DMS153 treated with DMSO at 0.1 percent for 48 hours (cell line): ENCODE data around the gene OPA1.
A peak's percentile ranks its signal among the peaks of the same experiment; 100 is the strongest.

Experiments
- DNase-seq: peaks from one replicate; lab custom pipeline; 2025; ENCODE audit not compliant: unreplicated experiment; lab: John Stamatoyannopoulos, UW

The OPA1 gene

DNA sequence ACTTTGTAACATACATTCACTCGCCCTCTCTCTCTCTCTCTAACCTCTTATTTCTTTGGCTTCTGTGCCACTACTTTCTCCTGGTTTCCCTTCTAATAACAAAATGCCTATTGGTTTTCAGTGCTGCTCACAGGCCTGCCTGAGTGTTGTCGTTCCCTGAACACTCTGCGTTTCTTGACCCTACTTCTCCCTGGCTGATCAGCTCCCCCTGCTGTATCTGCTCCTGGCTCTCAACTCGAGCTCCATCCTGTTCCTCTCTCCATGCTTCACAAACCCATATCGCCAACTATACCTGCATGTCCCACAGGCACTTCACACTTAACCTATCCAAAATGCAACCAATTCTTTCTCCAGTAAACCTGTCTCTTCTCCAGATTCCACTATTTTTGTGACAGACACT lies 111.4 kb downstream of the OPA1 start:
- DNase-seq = no peak

DNA sequence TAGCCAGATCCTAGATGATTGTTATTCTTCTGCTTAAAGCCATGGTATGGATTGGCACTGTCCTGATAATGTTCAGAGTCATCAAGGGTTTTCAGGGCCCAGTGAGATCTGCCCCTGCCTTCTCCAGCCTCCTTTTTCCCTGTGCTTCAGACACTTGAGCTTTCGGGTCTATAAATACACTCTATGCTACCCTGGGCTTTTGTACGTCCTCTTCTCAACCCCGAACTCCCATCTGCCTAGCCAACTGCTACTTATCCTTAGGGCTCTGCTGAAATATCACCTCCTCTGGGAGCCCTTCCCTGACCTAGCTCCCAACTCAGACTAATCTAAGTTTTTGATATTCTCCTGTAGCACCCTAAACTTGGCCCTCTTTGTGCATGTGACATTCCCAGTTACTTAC lies 115.3 kb downstream of the OPA1 start:
- DNase-seq = no peak

DNA sequence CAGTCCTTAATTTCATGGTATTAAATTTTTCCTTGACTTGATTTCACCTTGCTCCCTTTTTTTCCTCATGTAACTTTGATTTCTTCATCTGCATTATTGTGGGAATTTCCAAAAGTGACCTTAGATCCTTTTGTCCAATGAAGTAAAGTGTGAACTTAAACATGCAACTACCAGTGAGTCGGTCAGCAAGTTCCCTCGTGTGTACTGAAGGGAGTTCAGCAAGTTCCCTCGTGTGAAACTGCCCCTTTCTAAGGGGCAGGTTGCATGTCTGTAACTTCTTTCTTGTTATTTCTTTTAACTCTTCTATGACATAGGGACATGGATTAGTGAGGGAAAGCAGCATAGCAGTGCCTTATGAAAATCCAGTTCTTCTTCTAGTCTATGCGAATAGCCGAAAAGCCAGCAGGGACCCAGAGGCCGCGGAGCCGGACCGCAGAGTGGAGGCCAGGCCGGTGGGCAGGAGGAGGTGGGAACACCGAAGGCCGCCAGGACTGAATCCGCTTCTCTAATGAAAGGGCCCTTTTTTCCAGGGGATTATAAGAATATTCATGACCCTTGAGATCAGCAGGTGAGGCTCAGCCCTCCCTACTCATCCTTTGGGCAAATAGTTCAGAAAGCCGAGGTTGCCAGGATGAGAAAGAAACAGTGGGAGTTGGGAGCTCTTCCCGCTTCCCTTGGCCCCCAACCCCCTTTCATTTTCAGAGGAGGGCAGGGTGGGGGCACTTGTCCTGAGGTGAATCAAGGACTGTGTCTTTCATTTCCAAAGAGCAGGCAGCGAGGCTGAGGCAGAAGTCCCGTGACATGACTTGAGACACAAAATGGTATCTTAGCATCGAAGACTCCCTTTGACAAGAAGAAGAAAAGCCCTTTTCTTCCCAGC lies 117.5 kb downstream of the OPA1 start:
- DNase-seq = no peak

DNA sequence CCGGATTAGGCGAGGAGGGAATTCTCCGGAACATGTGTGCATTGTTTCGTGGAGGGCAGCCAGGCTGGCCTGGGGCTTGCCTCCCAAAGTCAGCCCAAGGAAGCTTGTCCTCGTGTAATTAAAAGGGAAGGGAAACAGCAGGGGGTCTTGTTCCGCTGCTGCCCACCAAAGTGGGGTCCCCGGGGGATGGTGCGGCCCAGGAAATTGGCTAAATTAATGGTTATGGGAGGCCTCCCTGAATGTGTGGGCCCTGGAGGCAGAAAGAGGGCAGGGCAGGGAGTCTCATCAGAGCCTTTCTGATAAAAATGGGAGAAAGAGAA lies 118.1 kb downstream of the OPA1 start:
- no peak for DNase-seq

DNA sequence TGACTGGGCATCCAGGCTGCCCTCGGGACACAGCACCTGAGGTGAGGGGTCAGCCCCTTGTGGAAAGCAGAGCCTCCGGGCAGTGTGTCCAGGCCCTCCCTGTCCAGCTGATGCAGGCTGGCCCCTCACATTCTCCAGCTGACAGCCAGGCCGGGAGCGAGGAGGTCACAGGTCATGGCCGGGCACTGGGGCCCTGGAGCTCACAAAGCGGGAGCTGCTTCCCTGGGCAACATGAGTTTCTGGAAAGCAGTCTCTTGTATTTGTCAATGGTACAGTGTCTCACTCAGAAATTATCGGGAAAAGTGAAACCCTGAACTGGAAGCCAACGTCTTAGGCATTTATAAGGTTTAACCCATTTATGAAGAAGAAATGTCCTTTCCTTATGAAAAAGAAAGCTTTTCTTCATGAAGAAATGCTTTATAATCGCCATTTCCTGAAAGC lies 118.5 kb downstream of the OPA1 start:
- no peak for DNase-seq

DNA sequence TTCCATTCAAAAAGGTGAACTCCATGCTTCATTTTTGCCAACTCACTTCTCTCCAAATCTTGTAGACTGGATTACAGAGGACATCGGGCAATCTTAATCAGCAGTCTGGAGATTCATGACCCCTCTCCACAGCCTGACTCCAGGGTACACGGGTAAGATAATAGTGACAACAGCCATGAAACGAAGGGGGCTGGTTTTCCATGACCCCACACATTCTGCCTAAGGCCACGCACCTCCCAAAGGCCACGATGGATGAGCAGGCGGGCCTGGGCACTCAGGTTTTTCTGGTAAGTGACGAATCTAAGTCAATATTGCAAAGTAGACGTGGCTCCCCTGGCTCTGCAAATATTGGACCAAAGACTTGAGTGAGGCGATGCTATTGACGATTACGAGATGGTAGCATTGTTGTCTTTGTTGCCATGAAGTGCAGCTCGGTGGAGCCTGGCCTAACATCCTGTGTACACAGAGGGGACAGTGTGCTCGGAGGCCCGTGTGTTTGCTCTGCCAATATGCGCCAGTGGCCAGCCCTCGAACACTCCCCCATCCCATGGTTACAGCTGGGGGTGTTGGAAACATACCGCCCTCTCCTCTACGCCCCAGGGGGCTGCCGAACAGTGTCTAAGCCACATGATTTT lies 119.1 kb downstream of the OPA1 start:
- DNase-seq = peak; percentile 97

DNA sequence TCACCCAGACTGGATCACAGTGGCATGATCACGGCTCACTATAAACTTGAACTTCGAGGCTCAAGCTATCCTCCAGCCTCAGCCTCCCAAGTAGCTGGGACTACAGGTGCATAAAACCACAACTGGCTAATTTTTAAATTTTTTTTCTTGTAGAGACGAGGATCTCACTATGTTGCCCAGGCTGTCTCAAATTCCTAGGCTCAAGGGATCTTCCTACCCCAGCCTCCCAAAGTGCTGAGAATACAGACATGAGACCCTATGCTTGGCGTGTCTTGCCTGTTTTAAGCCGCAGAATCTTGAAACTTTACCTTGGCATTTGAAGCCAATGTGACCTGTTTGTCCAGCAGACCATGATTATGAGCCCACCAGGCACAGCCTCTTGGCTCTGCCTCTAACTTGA lies 119.9 kb downstream of the OPA1 start:
- no peak for DNase-seq

DNA sequence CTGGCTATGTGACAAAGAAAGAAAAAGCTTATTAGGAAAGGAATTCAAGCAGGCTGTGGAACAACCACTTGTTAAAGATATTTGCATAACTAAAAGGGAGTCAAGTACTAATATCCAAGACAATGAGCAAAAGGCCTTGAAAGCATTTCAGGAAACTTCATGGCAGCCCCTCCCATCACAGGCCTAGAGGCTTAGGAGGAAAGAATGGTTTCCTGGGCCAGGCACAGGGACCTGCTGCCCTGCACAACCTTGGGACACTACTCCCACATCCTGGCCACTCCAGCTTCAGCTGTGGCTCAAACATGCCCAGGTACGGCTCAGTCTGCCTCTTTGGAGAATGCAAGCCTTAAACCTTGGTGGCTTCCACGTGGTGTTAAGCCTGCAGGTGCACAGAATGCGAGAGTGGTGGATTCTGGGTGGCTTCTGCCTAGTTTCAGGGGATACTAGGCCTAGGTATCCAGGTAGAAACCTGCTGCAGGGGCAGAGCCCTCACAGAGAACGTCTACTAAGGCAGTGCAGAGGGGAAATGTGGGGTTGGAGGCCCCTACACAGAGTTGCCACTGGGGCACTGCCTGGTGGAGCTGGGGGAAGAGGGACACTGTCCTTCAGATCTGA lies 121.6 kb downstream of the OPA1 start:
- DNase-seq = no peak

DNA sequence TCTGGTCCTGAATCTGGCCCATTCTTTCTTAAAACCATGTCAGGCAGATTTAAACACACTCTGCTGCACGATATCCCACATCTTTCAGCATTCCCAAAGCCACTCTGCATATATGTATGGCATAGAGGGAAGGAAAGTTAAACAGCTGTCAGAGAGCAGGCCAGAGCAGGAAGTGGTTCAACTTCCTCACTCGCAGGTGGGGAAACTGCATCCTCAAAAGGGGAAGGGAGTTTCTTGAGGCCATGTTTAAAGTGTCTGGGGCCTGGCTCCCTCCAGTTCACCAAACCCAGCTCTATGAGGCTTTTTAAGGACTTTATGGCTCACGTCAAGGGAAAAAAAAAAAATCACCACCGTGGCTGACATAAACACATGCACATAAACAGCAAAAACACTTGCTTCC lies 123.1 kb downstream of the OPA1 start:
- no peak for DNase-seq

DNA sequence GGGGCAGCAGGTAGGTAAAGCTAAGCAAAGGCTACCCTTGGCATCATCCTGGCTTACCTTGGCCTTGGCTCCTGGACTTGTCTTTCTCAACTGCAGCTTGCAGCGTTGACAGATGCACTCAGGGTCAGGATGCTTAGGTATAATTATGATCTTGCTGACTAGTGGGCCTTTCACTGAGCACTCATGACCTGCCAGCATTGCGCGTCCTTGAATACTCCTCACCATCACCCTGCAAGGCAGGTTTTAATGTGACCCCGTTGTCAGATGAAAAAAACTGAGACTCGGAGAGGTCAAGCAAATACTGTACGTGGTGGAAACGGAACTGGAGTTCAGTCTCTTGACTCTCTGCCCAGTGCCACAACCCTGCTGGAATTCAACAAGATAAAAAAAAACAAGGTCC lies 126.7 kb downstream of the OPA1 start:
- DNase-seq = no peak

DNA sequence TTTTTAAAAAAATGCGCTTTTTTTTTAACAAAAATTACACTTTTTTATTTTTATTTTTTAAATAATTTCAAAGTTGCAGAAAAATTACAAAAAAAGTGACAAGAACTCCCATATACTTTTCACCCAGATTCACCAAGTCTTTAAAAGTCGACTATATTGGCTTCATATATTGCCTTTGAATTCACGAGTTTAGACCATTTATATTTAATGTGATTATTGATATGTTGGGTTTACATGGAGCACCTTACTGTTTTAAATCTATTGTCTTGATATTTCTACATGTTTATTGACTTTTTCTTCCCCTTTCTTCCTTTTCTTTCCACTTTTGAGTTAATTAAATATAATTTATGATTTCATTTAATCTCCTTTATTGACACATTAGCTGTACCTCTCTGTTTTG lies 127.2 kb downstream of the OPA1 start:
- DNase-seq = no peak

DNA sequence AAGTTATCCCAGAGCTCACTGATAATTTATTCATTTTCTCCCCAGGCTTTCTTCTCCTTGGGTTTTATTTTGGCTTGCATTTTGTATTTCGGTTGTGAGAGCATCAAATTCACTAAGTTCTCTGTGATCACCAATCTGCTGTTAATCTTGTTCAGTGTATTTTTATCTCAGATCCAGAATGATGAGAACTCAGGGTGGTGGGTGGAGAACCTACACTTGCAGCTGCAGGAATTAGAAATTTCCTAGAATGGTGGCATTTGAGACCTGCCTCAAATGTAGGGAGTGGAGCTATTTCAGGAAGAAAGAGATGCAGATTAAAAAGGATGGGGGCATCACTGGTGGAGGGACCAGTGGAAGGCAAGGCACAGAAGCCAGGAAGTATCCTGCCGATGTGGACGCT lies 129.6 kb downstream of the OPA1 start:
- DNase-seq = no peak

DNA sequence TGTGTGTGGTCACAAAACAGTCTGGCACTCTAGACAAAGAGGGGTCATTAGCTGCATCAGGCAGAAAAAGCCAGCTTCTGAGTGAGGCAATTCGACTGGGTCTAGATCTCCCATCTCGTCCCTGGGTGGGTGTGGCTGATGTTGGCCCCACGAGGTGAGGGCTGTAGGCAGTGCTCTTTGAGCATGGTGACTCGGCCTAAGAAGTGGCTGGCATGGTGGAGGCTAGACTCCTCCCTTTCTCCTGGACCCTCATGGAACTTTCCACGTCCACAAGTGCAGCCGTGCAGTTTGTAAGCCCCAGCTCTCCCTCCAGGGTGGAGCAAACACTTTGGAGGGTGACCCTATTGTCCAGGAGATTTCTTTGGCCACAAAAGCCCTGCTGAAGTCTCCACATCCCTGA lies 134.1 kb downstream of the OPA1 start:
- DNase-seq = no peak

DNA sequence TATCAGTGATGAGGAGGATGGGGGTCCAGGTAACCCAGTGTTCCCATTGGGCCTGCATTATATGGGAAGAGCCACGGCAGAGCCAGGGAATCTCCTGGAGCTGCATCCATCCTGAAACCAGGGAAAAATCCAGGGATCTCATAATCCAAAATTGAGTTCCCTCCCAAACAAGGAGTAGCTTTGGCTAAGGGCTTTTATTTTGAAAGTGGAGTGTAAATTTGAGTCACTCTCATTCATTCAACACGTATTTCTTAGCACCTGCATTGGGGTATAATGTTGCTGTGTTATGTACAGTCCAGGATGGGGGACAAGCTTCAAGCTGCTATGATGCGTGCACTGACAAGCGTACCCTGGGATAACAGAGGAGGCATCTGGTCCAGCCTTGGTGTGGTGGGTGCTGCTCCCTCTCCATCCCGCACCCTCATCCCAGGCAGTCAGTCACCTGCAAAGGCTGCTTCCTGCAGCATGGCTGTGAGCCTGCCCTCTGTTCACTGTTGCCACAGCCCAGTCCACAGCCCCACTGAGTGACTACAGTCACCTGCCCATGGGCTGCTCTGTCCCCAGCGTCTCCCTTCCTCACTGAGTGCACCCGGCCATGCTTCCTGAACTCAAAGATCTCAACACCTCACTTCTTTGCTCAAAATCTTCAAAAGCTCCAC lies 135.6 kb downstream of the OPA1 start:
- no peak for DNase-seq

DNA sequence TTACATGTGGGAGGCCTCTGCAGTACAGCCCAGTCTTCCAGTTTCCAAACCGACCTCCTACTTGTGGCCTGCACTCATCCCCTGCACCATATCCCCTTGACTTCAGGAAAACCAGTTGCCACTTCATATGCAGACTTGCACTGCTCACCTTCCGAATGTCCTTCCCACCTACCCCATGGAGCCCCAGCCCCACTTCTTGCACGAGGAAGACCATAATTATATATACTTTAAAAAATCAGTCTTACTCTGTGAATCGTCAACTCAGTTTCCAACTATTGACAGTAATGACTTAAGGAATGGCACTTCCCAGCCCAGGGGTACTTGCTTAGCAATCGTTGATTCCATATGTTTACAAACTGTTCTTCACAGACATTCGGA lies 136.1 kb downstream of the OPA1 start:
- DNase-seq = no peak

DNA sequence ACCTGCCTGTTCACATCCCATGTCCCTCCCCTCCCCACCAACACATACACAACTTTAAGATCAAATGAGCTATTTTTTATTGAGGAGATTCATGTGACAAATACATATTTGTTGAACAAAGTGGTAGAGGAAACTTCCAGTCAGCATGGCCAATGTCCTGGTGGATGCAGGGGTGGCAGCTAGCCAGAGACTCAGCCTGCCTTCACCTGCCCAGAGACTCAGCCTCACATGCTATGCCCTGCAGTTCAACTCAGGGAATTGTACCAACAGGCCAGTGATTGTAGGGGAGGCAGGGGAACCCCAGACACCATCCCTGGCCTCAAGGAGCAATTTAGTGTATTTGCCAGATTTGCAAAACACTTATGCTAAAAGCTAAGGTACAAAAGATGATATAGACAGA lies 136.6 kb downstream of the OPA1 start:
- DNase-seq = no peak

DNA sequence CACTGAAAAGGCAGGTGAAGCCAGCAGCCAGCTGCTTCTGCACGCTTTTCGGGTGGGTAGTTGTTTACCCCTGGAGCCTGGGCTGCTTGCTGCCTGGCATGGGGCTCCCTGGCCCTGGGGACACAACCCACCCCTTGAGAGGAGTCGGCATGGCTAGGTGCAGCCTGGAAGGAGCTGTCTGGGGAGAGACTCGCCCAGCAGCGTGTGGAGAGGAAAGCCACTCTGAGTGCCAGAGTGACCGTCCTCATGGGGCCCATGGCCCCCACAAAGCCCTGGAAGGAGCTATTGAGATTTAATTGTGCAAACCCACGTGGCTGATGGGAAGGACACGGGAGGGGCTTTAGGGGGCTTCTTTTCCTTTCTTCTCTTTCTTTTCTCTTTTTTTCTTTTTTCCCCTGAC lies 137.5 kb downstream of the OPA1 start:
- DNase-seq = no peak

DNA sequence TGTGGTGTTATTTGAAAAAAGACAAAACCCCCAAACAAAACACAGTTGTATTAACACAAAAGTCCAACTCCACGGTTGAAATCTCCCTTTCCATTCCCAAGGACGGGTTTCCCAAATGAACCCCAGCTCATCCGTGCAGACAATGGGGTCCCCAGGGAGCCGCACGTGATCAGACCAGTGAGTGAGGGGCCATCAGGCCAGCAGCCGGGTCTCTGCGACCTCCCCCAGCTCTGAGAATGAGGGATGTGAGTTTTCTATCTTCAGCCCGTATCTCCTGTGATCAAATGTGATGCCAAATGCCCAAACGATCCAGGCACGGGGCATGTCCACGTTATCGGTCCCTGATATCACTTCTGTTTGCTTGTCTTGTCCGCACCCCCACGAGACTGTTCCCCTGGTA lies 138.0 kb downstream of the OPA1 start:
- no peak for DNase-seq

DNA sequence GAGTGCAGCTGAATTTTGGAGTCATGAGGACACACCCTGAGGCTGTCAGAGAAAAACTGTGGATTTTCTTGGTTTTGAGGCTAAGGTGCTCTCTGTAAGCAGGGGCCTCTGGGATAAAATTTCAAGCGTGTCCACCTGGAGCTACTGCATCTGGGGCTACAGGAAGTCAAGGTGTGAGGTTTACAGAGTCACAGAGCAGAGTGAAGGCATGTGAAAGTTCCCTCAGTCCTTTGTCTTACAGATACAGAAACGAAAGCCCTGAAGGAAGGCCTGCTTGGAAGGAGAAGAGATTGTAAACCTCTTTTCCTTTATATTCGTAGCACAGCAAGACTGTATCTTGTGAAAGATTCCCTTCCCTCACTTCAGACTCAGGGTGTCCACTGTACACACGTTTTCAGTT lies 138.6 kb downstream of the OPA1 start:
- no peak for DNase-seq

DNA sequence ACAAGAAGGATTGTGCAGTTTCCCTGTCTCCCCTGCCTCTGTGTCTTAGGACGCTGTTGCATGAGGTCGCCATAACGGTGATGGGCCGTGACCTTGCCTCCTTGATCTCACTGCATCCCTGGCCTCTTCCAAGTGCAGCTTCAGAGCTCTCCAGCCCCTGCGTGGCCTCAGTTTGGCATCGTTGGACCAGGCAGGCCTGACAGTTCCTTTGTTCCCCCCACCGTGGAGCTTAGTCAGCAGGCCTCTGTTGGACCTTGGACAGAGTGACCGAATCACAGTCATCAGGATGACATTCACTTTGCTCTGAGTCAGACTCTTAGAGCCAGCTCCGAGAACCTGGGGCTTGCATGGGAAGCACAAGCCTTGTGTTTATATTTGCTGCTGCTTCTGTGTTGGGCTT lies 139.4 kb downstream of the OPA1 start:
- DNase-seq = no peak

DNA sequence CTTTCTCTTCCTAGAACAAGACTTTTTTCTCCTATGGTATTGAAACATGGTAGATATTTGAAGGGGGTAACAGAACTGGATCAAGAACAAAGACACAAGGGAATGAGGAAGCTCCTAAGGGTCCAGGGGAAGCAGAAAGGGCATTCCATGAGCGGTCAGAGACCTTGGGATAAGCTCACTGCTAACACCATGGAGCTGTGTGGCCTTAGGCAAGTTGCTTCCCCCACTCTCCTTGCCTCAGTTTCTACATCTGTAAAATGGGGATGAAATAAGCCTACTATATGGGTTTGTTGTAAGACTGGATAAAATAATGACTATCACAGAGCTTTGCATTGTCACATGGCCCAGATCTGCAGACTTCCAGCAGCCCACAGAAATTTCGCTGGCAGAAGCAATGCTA lies 139.8 kb downstream of the OPA1 start:
- DNase-seq = no peak
